Lower leg skin (tissue), 3 donors: Measurements from ENCODE around the gene SYTL2.

Experiments
- CTCF ChIP-seq, 3 donors: fragments of 450-650 bp; IDR thresholded peaks; one replicate each; pipeline ENCODE4 v1.5.1; 2016; ENCODE audit warnings: antibody characterized with exemption in 3 of 3, mild to moderate bottlenecking in 3 of 3, moderate library complexity in 2 of 3
- POLR2A ChIP-seq, 2 donors: fragments of 450-650 bp; IDR thresholded peaks; one replicate each; pipeline ENCODE4 v1.6.1; 2016 to 2017; ENCODE audit warnings: antibody characterized with exemption in 2 of 2, mild to moderate bottlenecking in 1 of 2, moderate library complexity in 1 of 2

- TF ChIP-seq POLR2A (IDR thresholded peaks at IDR 0.05) = no peak
- no peak for TF ChIP-seq CTCF (IDR thresholded peaks at IDR 0.05)
Measured at GRCh38 chr11:85787809-85788760, 22.9 kb downstream of the SYTL2 start.
